ENCODE measurements around the gene FMNL3. TPM values are rescaled to one million over a fixed set of nuclear protein-coding genes. Genes with fewer than 3 reads are reported as not detected.

The FMNL3 gene
- total RNA-seq, 1 donor from 2014 or later, result 35.1 TPM

DNA sequence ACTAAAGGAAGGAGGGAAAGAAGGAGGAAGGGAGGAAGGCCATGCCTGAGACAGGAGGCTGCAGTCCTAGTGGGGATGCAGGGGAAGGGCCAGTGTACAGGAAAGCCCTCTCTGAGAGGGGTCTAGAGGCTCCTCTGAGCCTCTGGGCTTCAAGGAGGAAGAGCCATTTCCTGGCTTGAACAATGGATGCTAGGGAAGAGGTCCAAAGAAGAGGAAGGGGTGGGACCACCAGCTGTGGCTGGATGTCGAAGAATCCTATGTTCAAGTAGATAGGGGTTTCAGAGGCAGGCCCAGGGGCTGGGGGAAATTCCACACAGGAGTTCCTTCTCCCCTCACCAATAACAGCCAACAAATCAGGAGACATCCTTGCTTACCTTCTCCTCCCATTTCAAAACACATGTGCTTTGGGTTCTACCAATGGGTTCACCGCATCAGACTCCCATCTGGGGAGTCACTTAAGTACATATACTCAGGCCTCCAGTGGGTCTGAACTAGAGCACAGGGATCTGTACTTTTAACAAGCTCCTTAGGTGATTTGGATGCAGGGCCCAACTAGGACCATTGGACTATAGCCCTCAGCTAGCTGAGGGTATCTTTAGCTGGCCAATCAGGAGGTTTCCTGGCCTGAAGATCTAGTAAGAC, 51.5 kb downstream of the FMNL3 start:
- peaks cover 4% of the 10 kb centered on the region for H3K36me3 ChIP-seq (ENCODE audit: control insufficient read depth, insufficient read depth, low read length)

GRCh38 chr12:49654715-49655114, 52.5 kb downstream of the FMNL3 start:
- TF ChIP-seq, protein P1, sequence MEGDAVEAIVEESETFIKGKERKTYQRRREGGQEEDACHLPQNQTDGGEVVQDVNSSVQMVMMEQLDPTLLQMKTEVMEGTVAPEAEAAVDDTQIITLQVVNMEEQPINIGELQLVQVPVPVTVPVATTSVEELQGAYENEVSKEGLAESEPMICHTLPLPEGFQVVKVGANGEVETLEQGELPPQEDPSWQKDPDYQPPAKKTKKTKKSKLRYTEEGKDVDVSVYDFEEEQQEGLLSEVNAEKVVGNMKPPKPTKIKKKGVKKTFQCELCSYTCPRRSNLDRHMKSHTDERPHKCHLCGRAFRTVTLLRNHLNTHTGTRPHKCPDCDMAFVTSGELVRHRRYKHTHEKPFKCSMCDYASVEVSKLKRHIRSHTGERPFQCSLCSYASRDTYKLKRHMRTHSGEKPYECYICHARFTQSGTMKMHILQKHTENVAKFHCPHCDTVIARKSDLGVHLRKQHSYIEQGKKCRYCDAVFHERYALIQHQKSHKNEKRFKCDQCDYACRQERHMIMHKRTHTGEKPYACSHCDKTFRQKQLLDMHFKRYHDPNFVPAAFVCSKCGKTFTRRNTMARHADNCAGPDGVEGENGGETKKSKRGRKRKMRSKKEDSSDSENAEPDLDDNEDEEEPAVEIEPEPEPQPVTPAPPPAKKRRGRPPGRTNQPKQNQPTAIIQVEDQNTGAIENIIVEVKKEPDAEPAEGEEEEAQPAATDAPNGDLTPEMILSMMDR (IDR thresholded peaks at IDR 0.05; ENCODE audit: insufficient read depth, low read length, poor library complexity, severe bottlenecking), result no peak
- Histone ChIP-seq H3K27me3 (ENCODE audit: control insufficient read depth, insufficient read depth, low read length) (no peaks in the 10 kb centered on the region), H3K4me3 (ENCODE audit: low read depth, low read length) (no peak overlapping the region), H3K36me3 (ENCODE audit: control insufficient read depth, insufficient read depth, low read length) (peaks cover 4% of the 10 kb centered on the region)
- DNase-seq (ENCODE audit: low read depth), result no peak

More for the DNA sequence above, 51.5 kb downstream of the FMNL3 start:
- H3K27me3 ChIP-seq (ENCODE audit: control insufficient read depth, insufficient read depth, low read length), result no peaks in the 10 kb centered on the region
- no peak overlapping the region for H3K4me3 ChIP-seq (ENCODE audit: low read depth, low read length)
- TF ChIP-seq, protein P1 (IDR thresholded peaks at IDR 0.05; ENCODE audit: insufficient read depth, low read length, poor library complexity, severe bottlenecking), result no peak
- DNase-seq (ENCODE audit: low read depth), result no peak

DNA sequence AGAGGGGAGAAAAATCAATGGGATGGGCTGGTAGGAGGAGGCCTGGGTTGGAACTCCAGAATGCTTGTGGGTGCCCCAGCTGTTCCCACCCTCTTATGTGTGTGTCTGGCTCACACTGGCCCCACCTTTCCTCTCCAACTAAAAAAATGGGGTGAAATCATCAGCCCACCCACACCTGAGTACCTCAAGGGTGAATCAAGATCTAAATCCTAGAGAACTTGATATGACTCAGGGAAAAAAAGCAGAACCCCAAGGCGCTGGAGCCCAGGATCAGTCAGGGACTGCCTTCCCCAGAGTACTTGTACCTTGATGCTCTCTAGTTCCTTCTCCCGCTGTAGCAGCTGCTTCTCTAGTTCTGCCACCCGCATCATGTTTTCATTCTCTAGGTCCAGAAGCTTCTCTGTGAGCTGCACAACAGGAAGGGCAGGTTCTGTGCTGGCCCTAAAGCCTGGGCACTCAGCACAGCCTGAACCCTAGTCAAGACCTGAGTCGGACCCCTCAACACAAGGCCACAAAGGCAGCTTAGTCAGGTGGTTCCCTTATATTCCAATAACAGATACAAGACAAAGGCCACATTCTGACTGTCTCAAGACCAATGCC, 54.2 kb downstream of the FMNL3 start:
- no peak for DNase-seq (ENCODE audit: low read depth)
- Histone ChIP-seq H3K27me3 (ENCODE audit: control insufficient read depth, insufficient read depth, low read length) (no peaks in the 10 kb centered on the region), H3K4me3 (ENCODE audit: low read depth, low read length) (no peak overlapping the region), H3K36me3 (ENCODE audit: control insufficient read depth, insufficient read depth, low read length) (peaks cover 4% of the 10 kb centered on the region)
- TF ChIP-seq, protein P1 (IDR thresholded peaks at IDR 0.05; ENCODE audit: insufficient read depth, low read length, poor library complexity, severe bottlenecking), result no peak

DNA sequence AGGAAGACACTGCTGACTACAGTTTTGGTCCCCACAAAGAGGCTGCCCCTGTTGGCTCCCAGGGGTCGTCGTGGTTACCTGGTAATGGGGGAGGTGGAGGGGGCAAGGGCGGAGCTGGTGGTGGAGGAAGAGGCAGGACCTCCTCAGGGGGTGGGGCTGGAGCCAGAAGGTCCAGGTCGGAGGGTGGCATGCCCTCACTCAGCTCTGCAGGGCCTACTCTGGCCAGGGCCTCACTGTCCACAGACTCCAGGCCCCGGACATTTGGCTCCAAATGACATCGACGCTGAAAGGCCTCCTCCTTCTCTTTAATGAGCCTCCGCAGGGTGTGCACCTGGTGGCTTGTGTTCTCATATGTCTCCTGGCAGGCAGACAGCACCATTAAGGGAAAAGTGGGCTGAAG, 55.4 kb downstream of the FMNL3 start:
- DNase-seq (ENCODE audit: low read depth), result no peak
- H3K36me3 ChIP-seq (ENCODE audit: control insufficient read depth, insufficient read depth, low read length), result peaks cover 3% of the 10 kb centered on the region
- no peaks in the 10 kb centered on the region for H3K27me3 ChIP-seq (ENCODE audit: control insufficient read depth, insufficient read depth, low read length)
- no peak overlapping the region for H3K4me3 ChIP-seq (ENCODE audit: low read depth, low read length)
- TF ChIP-seq, protein P1 (IDR thresholded peaks at IDR 0.05; ENCODE audit: insufficient read depth, low read length, poor library complexity, severe bottlenecking), result no peak

- TF ChIP-seq, protein P1 (IDR thresholded peaks at IDR 0.05; ENCODE audit: insufficient read depth, low read length, poor library complexity, severe bottlenecking), result no peak
- no peak overlapping the region for H3K4me3 ChIP-seq (ENCODE audit: low read depth, low read length)
- no peak for DNase-seq (ENCODE audit: low read depth)
- H3K36me3 ChIP-seq (ENCODE audit: control insufficient read depth, insufficient read depth, low read length), result peaks cover 6% of the 10 kb centered on the region
- no peaks in the 10 kb centered on the region for H3K27me3 ChIP-seq (ENCODE audit: control insufficient read depth, insufficient read depth, low read length)
These were observed 57.3 kb downstream of the FMNL3 start for GRCh38 chr12:49649892-49650291.

DNA sequence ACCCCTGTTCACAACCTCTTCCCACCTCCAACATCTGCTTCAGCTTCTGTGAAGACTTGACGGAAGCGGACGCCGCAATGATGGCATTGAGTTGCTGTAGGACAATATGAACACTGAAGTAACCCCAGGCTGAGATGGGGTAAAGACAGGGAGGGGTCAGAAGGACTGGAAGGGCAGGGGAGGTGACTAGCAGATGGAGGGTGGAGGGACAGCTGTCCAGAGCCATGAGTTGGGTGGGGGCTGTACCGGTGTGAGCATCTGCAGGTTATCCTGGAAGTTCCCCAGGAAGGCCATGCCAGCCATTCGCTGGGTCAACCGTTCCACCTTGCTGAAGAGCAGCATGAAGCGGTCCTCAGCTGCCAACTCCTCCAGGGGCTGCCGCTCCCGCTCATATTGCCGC, 57.8 kb downstream of the FMNL3 start:
- Histone ChIP-seq H3K36me3 (ENCODE audit: control insufficient read depth, insufficient read depth, low read length) (peaks cover 5% of the 10 kb centered on the region), H3K4me3 (ENCODE audit: low read depth, low read length) (no peak overlapping the region), H3K27me3 (ENCODE audit: control insufficient read depth, insufficient read depth, low read length) (no peaks in the 10 kb centered on the region)
- TF ChIP-seq, protein P1 (IDR thresholded peaks at IDR 0.05; ENCODE audit: insufficient read depth, low read length, poor library complexity, severe bottlenecking), result no peak
- no peak for DNase-seq (ENCODE audit: low read depth)

All from kidney epithelial cell (primary cell).